T-helper 1 cell treated with Interleukin-12 subunit alpha and Interleukin-12 subunit beta and Interleukin-4 antibody, amounts not matched to agents 30 μg/mL and 1 μg/mL, for 36 hours (primary cell): ENCODE results near the gene SULT2A1.

ENCODE experiments used
- H3K27ac Mint-ChIP-seq: one replicate; pipeline ENCODE4 v1.8.0; 2021; ENCODE audit warnings: mild to moderate bottlenecking, mixed read lengths
- H3K27me3 Mint-ChIP-seq: one replicate; pipeline ENCODE4 v1.8.0; 2021; ENCODE audit warnings: low read depth, mixed read lengths
- H3K36me3 Mint-ChIP-seq: one replicate; pipeline ENCODE4 v1.8.0; 2021; ENCODE audit warnings: low read depth, mixed read lengths
- H3K4me1 Mint-ChIP-seq: one replicate; pipeline ENCODE4 v1.8.0; 2021; ENCODE audit warnings: low read depth, mixed read lengths
- H3K4me3 Mint-ChIP-seq: one replicate; pipeline ENCODE4 v1.8.0; 2021; ENCODE audit warnings: mild to moderate bottlenecking, moderate library complexity, mixed read lengths
- H3K9me3 Mint-ChIP-seq: one replicate; pipeline ENCODE4 v1.8.0; 2021; ENCODE audit warnings: mixed read lengths

The SULT2A1 gene

GRCh38 chr19:47842941-47843340, 43.2 kb downstream of the SULT2A1 start:
- H3K9me3 Mint-ChIP-seq: no peaks in the 10 kb centered on the region
- no peaks in the 10 kb centered on the region for H3K27me3 Mint-ChIP-seq
- no peak overlapping the region for H3K27ac Mint-ChIP-seq
- H3K4me1 Mint-ChIP-seq: no peaks in the 10 kb centered on the region
- no peak overlapping the region for H3K4me3 Mint-ChIP-seq
- H3K36me3 Mint-ChIP-seq: no peaks in the 10 kb centered on the region

GRCh38 chr19:47839913-47840312, 46.2 kb downstream of the SULT2A1 start:
- Mint-ChIP-seq H3K27ac (no peak overlapping the region), H3K36me3 (no peaks in the 10 kb centered on the region), H3K4me1 (no peaks in the 10 kb centered on the region), H3K9me3 (no peaks in the 10 kb centered on the region), H3K27me3 (no peaks in the 10 kb centered on the region), H3K4me3 (no peak overlapping the region)

GRCh38 chr19:47839411-47839810, 46.7 kb downstream of the SULT2A1 start:
- Mint-ChIP-seq H3K9me3 (no peaks in the 10 kb centered on the region), H3K27ac (no peak overlapping the region), H3K27me3 (no peaks in the 10 kb centered on the region), H3K4me1 (no peaks in the 10 kb centered on the region), H3K4me3 (no peak overlapping the region), H3K36me3 (no peaks in the 10 kb centered on the region)

- no peaks in the 10 kb centered on the region for H3K36me3 Mint-ChIP-seq
- no peaks in the 10 kb centered on the region for H3K27me3 Mint-ChIP-seq
- H3K4me3 Mint-ChIP-seq: no peak overlapping the region
- no peaks in the 10 kb centered on the region for H3K9me3 Mint-ChIP-seq
- no peaks in the 10 kb centered on the region for H3K4me1 Mint-ChIP-seq
- no peak overlapping the region for H3K27ac Mint-ChIP-seq
Observed at GRCh38 chr19:47836038-47836437, 50.1 kb downstream of the SULT2A1 start.

- Mint-ChIP-seq H3K9me3 (no peaks in the 10 kb centered on the region), H3K4me3 (no peak overlapping the region), H3K36me3 (no peaks in the 10 kb centered on the region), H3K4me1 (no peaks in the 10 kb centered on the region), H3K27me3 (no peaks in the 10 kb centered on the region), H3K27ac (no peak overlapping the region)
Observed at GRCh38 chr19:47832723-47833122, 53.4 kb downstream of the SULT2A1 start.

- no peak overlapping the region for H3K4me3 Mint-ChIP-seq
- H3K36me3 Mint-ChIP-seq: no peaks in the 10 kb centered on the region
- no peaks in the 10 kb centered on the region for H3K9me3 Mint-ChIP-seq
- H3K27ac Mint-ChIP-seq: no peak overlapping the region
- peaks cover 5% of the 10 kb centered on the region for H3K27me3 Mint-ChIP-seq
- no peaks in the 10 kb centered on the region for H3K4me1 Mint-ChIP-seq
Observed at GRCh38 chr19:47826800-47827199, 59.3 kb downstream of the SULT2A1 start.

- no peak overlapping the region for H3K4me3 Mint-ChIP-seq
- no peaks in the 10 kb centered on the region for H3K36me3 Mint-ChIP-seq
- no peak overlapping the region for H3K27ac Mint-ChIP-seq
- no peaks in the 10 kb centered on the region for H3K4me1 Mint-ChIP-seq
- peaks cover 17% of the 10 kb centered on the region for H3K27me3 Mint-ChIP-seq
- no peaks in the 10 kb centered on the region for H3K9me3 Mint-ChIP-seq
Observed at GRCh38 chr19:47824396-47824795, 61.7 kb downstream of the SULT2A1 start.

GRCh38 chr19:47821460-47822020, 64.6 kb downstream of the SULT2A1 start, which contains the start of gene CRX:
Gene CRX (plus strand): TSS chr19:47821937. CDS start chr19:47834444, 12,507 bp downstream.
- Mint-ChIP-seq H3K27me3 (peaks cover 20% of the 10 kb centered on the region), H3K36me3 (no peaks in the 10 kb centered on the region), H3K4me3 (no peak within 1 kb of the TSS), H3K27ac (no peak within 1 kb of the TSS), H3K9me3 (no peaks in the 10 kb centered on the region), H3K4me1 (no peaks in the 10 kb centered on the region)
